22Rv1 (cell line): ENCODE measurements around the gene SCYL3.

Experiments used
- ZFX ChIP-seq: fragments of 450-650 bp; IDR thresholded peaks from 2 replicates; pipeline ENCODE4 v1.6.1; 2017; ENCODE audit warnings: antibody characterized with exemption, borderline replicate concordance
- TF ChIP-seq, protein P1 (sequence below): fragments of 450-650 bp; IDR thresholded peaks from 2 replicates; pipeline ENCODE4 v1.5.1; 2017; ENCODE audit warnings: mild to moderate bottlenecking

DNA sequence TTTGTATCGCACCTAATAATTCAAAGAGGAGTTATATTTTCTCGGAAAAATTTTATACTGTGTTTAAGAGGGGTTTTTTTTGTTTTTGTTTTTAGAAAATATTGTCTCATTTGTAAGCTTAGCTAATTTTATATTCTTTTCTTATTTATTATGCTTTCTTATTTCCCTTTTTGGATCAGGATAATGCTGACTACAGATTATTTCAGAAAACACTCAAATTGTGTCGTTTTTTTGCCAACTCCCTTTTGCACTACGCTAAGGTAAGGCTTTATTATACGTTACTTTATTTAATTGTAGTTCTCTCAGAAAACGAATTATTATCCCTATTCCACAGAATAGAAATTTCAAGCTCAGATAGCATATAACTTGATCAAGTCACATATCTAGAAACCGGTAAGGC lies 72.2 kb downstream of the SCYL3 start:
- TF ChIP-seq, protein P1, sequence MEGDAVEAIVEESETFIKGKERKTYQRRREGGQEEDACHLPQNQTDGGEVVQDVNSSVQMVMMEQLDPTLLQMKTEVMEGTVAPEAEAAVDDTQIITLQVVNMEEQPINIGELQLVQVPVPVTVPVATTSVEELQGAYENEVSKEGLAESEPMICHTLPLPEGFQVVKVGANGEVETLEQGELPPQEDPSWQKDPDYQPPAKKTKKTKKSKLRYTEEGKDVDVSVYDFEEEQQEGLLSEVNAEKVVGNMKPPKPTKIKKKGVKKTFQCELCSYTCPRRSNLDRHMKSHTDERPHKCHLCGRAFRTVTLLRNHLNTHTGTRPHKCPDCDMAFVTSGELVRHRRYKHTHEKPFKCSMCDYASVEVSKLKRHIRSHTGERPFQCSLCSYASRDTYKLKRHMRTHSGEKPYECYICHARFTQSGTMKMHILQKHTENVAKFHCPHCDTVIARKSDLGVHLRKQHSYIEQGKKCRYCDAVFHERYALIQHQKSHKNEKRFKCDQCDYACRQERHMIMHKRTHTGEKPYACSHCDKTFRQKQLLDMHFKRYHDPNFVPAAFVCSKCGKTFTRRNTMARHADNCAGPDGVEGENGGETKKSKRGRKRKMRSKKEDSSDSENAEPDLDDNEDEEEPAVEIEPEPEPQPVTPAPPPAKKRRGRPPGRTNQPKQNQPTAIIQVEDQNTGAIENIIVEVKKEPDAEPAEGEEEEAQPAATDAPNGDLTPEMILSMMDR: no peak
- TF ChIP-seq ZFX: no peak
